Kidney epithelial cell (primary cell): ENCODE data around the gene FAAH2. TPM values are rescaled to one million over a fixed set of nuclear protein-coding genes. Genes with fewer than 3 reads are reported as not detected.
"Not testable (repeated sequence)": the region's sequence is repeated elsewhere in the genome, so short reads cannot be mapped to it uniquely, and the experiment has no call there.

Experiments
- DNase-seq: peaks from one replicate; pipeline ENCODE4 v3.0.0-alpha.2; 2010; ENCODE audit warnings: low read depth
- H3K27me3 ChIP-seq: 2 replicates; pipeline ENCODE4 v1.6.0; 2011; ENCODE audit warnings: low read length; ENCODE audit not compliant: control insufficient read depth, insufficient read depth
- H3K36me3 ChIP-seq: 2 replicates; pipeline ENCODE4 v1.5.1; 2011; ENCODE audit warnings: low read length; ENCODE audit not compliant: control insufficient read depth, insufficient read depth
- H3K4me3 ChIP-seq: 2 replicates; pipeline ENCODE4 v1.5.1; 2011; ENCODE audit warnings: low read depth, mild to moderate bottlenecking, control low read depth, low read length
- total RNA-seq: library from RNA; depleted of rRNA; stranded (reverse); fragments of >200 nt; gene quantifications from 2 replicates; pipeline ENCODE4 v1.2.3, GENCODE V29; 2015
- TF ChIP-seq, protein P1 (sequence below): IDR thresholded peaks from 2 replicates; pipeline ENCODE4 v1.5.1; 2011; ENCODE audit warnings: mild to moderate bottlenecking, moderate library complexity, low read length, control low read depth, inconsistent platforms; ENCODE audit not compliant: insufficient read depth, poor library complexity, severe bottlenecking

FAAH2 gene
- total RNA-seq, 1 donor from 2014 or later = 5.3 TPM

DNA sequence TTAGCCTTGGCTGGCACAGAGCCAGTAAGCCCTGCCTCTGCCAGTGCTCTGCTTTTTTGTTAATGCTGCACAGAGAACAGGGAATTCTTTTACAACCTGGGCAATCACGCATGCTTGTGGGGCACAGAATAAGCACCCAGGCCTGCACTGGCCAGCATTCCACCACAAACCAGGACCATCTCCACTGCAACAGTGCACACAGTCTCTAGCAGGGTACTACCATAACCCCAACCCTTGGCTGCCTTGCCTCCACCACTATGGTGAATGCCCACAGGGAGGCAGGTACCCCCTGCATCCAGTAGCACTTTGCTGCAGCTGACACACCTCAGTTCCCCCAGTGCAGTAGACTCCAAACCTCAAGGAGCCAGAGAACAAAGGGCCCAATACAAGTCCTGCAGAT, 19.2 kb upstream of the FAAH2 start:
- Histone ChIP-seq H3K36me3 (no peaks in the 10 kb centered on the region), H3K27me3 (no peaks in the 10 kb centered on the region), H3K4me3 (no peak overlapping the region)
- DNase-seq = no peak
- TF ChIP-seq, protein P1, sequence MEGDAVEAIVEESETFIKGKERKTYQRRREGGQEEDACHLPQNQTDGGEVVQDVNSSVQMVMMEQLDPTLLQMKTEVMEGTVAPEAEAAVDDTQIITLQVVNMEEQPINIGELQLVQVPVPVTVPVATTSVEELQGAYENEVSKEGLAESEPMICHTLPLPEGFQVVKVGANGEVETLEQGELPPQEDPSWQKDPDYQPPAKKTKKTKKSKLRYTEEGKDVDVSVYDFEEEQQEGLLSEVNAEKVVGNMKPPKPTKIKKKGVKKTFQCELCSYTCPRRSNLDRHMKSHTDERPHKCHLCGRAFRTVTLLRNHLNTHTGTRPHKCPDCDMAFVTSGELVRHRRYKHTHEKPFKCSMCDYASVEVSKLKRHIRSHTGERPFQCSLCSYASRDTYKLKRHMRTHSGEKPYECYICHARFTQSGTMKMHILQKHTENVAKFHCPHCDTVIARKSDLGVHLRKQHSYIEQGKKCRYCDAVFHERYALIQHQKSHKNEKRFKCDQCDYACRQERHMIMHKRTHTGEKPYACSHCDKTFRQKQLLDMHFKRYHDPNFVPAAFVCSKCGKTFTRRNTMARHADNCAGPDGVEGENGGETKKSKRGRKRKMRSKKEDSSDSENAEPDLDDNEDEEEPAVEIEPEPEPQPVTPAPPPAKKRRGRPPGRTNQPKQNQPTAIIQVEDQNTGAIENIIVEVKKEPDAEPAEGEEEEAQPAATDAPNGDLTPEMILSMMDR = no peak

DNA sequence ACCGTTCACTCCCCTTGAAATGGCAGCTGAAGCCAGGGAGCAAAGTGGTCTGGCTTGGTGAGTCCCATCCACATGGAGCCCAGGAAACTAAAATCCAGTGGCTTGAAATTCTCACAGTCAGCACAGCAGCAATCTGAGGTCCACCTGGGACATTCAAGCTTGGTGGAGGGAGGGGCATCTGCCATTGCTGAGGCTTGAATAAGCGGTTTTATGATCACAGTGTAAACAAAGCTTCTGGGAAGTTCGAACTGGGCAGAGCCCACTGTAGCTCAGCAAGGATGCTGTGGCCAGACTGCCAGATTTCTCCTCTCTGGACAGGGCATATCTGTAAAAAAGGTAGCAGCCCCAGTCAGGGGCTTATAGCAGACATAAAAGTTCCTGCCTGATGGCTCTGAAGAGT, 15.5 kb upstream of the FAAH2 start:
- no peaks in the 10 kb centered on the region for H3K27me3 ChIP-seq
- TF ChIP-seq, protein P1 = no peak
- H3K4me3 ChIP-seq = no peak overlapping the region
- no peak for DNase-seq
- no peaks in the 10 kb centered on the region for H3K36me3 ChIP-seq

DNA sequence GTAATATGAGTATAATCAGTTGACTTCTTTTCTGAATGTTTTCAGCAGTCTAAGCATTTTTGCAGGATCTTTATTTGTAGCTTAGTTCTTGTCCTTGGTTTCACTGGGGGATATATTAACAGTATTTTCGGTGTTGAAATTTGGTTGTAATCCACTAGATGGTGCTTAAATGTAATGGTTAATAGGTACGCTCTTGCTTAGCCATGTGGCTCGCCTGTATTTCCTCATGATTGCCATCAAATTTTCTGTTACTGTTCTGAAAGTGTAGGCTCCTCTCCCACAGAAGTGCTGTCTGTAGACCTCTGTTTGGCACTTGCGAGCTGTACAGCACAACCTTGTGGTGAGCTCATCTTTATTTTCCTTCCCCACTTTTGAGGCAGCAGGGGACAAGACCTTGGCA, 3.9 kb upstream of the FAAH2 start:
- Histone ChIP-seq H3K27me3 (no peaks in the 10 kb centered on the region), H3K4me3 (no peak overlapping the region), H3K36me3 (no peaks in the 10 kb centered on the region)
- no peak for DNase-seq
- TF ChIP-seq, protein P1 = no peak

DNA sequence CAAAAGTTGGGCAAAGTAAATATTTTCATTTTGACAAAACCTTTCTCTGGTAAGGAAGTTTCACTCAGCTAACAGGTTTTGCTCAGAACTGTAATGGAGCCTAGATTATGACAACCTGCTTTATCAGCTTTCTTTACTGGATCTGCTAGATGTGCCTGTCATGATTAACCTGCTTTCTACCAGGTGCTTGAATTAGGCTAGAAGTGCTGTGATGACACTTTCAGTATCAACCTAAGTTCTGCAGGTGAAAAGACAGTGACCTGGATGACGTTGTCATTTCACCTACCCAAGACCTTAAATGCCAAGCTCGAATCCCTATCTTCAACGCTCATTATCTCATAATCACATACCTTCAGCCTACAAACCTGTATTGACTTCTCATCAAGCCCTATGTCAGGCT, 1.5 kb upstream of the FAAH2 start:
- H3K27me3 ChIP-seq = no peaks in the 10 kb centered on the region
- no peak overlapping the region for H3K4me3 ChIP-seq
- DNase-seq = no peak
- TF ChIP-seq, protein P1 = no peak
- no peaks in the 10 kb centered on the region for H3K36me3 ChIP-seq

DNA sequence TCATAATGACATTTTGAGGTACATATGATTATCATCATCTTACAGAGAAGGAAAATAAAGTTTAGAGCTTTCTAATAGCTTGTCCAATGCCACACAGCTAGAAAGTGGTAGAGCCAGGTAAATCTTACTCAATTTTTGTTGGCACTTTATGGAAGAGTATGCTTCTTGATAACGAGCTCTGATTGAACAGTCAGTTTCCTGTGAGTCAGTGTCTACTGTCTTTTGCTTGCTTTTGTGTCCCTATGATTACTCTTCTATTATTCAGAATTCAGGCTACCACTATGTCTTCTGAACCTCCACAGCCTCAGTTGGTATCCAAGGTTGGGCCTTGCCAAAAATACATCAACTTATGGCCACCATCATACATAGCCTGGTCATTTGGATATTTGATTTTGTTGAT, 2.6 kb downstream of the FAAH2 start:
- DNase-seq = no peak

DNA sequence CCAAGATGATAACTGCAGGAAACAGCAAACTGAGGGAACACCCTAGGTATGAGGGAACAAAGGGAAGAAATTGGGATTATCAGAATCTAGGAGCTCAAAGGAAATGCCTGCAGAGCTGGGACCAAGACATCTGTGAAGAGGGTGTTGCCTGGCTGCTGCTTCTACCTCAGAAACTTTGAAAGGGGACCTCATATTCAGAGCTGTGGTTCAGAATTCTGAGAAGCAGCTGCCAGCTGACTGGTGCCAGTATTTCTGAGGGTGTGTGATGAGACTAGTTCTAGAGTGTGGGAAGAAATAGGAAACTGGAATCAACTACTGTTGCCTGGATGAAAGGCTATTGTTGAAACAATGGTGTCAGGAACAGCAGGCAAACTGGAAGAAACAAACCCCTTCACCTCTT, 8.5 kb downstream of the FAAH2 start:
- TF ChIP-seq, protein P1 = no peak
- H3K27me3 ChIP-seq = no peaks in the 10 kb centered on the region
- no peaks in the 10 kb centered on the region for H3K36me3 ChIP-seq
- no peak for DNase-seq
- H3K4me3 ChIP-seq = no peak overlapping the region

More for the DNA sequence above, 2.6 kb downstream of the FAAH2 start:
- no peaks in the 10 kb centered on the region for H3K27me3 ChIP-seq
- H3K4me3 ChIP-seq = no peak overlapping the region
- TF ChIP-seq, protein P1 = no peak
- H3K36me3 ChIP-seq = no peaks in the 10 kb centered on the region

DNA sequence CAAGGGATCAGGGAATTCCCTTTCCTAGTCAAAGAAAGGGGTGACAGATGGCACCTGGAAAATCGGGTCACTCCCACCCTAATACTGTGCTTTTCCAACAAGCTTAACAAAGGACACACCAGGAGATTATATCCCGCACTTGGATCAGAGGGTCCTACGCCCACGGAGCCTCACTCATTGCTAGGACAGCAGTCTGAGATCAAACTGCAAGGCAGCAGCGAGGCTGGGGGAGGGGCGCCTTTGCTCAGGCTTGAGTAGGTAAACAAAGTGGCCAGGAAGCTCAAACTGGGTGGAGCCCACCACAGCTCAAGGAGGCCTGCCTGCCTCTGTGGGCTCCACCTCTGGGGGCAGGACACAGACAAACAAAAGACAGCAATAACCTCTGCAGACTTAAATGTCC, 9.2 kb downstream of the FAAH2 start:
- not testable (repeated sequence) for DNase-seq, H3K4me3 ChIP-seq, H3K36me3 ChIP-seq, H3K27me3 ChIP-seq
